ENCODE data around the gene S100A13.

DNA sequence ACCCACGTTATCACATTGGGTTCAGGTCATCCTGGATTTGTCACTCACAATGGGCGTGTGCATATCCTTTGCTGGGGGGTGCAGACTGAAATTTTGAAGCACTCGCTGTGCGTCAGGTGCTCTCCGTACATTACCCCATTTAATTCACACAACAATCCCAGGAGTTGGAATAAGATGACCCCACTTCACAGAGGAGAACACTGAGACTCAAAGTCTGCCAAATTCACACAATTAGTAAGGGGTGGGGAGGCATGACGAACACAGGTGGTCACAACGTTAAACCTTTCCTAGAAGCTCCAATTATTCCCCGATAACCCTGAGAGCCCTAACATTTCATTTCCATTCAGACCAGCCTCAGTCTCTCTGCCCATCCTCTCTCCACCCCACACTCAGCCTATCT, 57.8 kb downstream of the S100A13 start:
- TF ChIP-seq, protein P1, sequence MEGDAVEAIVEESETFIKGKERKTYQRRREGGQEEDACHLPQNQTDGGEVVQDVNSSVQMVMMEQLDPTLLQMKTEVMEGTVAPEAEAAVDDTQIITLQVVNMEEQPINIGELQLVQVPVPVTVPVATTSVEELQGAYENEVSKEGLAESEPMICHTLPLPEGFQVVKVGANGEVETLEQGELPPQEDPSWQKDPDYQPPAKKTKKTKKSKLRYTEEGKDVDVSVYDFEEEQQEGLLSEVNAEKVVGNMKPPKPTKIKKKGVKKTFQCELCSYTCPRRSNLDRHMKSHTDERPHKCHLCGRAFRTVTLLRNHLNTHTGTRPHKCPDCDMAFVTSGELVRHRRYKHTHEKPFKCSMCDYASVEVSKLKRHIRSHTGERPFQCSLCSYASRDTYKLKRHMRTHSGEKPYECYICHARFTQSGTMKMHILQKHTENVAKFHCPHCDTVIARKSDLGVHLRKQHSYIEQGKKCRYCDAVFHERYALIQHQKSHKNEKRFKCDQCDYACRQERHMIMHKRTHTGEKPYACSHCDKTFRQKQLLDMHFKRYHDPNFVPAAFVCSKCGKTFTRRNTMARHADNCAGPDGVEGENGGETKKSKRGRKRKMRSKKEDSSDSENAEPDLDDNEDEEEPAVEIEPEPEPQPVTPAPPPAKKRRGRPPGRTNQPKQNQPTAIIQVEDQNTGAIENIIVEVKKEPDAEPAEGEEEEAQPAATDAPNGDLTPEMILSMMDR (IDR thresholded peaks at IDR 0.05; ENCODE audit: insufficient read depth, low read depth, low read length) = no peak
- no peak for TF ChIP-seq EZH2 (IDR thresholded peaks at IDR 0.05; ENCODE audit: insufficient read depth, low read length)

All from astrocyte (in vitro differentiated cells and primary cell).